ENCODE data around the gene MAGI1. TPM values are rescaled to one million over a fixed set of nuclear protein-coding genes. Genes with fewer than 3 reads are reported as not detected.

The MAGI1 gene
- total RNA-seq, 1 experiment from 2014 or later = 58.2 TPM

GRCh38 chr3:65535260-65535659 lies 503.5 kb downstream of the MAGI1 start:
- Mint-ChIP-seq H3K36me3 (no peaks in the 10 kb centered on the region), H3K27me3 (ENCODE audit: low read depth) (no peaks in the 10 kb centered on the region), H3K4me3 (no peak overlapping the region), H3K4me1 (peaks cover 48% of the 10 kb centered on the region), H3K9me3 (no peaks in the 10 kb centered on the region), H3K27ac (no peak overlapping the region)
- POLR2A ChIA-PET = no interaction called here
- DNase-seq (ENCODE audit: low spot score) = no peak
- TF ChIP-seq SP1 (CRISPR knock-in tag; conservative IDR thresholded peaks at IDR 0.05) (no peak), ZMAT4 (CRISPR knock-in tag; IDR thresholded peaks at IDR 0.05) (no peak), MYBL2 (CRISPR knock-in tag; IDR thresholded peaks at IDR 0.05) (no peak), ZNF263 (CRISPR knock-in tag; IDR thresholded peaks at IDR 0.05; ENCODE audit: low read depth) (no peak), TEAD1 (CRISPR knock-in tag; IDR thresholded peaks at IDR 0.05) (no peak), ZNF416 (CRISPR knock-in tag; IDR thresholded peaks at IDR 0.05) (no peak), USF1 (CRISPR knock-in tag; IDR thresholded peaks at IDR 0.05) (no peak), SMAD3 (CRISPR knock-in tag; IDR thresholded peaks at IDR 0.05; ENCODE audit: borderline replicate concordance) (no peak), NFYB (CRISPR knock-in tag; conservative IDR thresholded peaks at IDR 0.05; ENCODE audit: low read depth) (no peak), SOX15 (CRISPR knock-in tag; IDR thresholded peaks at IDR 0.05) (no peak), PRRX2 (CRISPR knock-in tag; IDR thresholded peaks at IDR 0.05) (no peak), ZNF219 (CRISPR knock-in tag; IDR thresholded peaks at IDR 0.05; ENCODE audit: borderline replicate concordance) (no peak), ETV6 (CRISPR knock-in tag; IDR thresholded peaks at IDR 0.05) (no peak), GRHL2 (CRISPR knock-in tag; IDR thresholded peaks at IDR 0.05; ENCODE audit: insufficient replicate concordance, severe bottlenecking) (no peak), FOXK1 (CRISPR knock-in tag; IDR thresholded peaks at IDR 0.05) (no peak), ZNF423 (CRISPR knock-in tag; IDR thresholded peaks at IDR 0.05) (no peak)
- TF ChIP-seq, protein P1, sequence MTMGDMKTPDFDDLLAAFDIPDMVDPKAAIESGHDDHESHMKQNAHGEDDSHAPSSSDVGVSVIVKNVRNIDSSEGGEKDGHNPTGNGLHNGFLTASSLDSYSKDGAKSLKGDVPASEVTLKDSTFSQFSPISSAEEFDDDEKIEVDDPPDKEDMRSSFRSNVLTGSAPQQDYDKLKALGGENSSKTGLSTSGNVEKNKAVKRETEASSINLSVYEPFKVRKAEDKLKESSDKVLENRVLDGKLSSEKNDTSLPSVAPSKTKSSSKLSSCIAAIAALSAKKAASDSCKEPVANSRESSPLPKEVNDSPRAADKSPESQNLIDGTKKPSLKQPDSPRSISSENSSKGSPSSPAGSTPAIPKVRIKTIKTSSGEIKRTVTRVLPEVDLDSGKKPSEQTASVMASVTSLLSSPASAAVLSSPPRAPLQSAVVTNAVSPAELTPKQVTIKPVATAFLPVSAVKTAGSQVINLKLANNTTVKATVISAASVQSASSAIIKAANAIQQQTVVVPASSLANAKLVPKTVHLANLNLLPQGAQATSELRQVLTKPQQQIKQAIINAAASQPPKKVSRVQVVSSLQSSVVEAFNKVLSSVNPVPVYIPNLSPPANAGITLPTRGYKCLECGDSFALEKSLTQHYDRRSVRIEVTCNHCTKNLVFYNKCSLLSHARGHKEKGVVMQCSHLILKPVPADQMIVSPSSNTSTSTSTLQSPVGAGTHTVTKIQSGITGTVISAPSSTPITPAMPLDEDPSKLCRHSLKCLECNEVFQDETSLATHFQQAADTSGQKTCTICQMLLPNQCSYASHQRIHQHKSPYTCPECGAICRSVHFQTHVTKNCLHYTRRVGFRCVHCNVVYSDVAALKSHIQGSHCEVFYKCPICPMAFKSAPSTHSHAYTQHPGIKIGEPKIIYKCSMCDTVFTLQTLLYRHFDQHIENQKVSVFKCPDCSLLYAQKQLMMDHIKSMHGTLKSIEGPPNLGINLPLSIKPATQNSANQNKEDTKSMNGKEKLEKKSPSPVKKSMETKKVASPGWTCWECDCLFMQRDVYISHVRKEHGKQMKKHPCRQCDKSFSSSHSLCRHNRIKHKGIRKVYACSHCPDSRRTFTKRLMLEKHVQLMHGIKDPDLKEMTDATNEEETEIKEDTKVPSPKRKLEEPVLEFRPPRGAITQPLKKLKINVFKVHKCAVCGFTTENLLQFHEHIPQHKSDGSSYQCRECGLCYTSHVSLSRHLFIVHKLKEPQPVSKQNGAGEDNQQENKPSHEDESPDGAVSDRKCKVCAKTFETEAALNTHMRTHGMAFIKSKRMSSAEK (CRISPR knock-in tag; IDR thresholded peaks at IDR 0.05; ENCODE audit: borderline replicate concordance) = no peak
- CTCF ChIA-PET = interaction anchor here (0.8 to 1.8 kb wide), 2 partner anchors 69 to 138 kb away, joined by 3 to 5 read pairs; no protein-coding TSS in a partner anchor
- ATAC-seq = no peak

DNA sequence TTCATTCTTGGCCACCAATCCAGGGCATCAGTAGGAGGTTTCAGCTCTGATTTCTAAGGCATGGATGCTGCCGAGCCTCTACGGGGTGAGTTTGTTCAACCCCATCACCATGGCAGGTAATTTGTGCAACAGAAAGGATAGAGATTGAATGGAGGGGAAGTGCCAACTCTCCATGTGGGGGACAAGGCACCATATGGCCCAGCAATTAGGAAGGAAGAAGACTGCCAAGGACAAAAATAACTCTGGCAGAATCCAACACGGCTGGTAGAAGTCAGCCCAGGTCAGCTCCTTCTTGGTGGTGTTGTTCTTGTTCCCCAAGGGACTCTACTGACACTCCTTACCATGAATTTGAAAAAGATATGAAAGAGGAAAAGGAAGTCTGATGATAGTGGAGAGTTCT lies 503.9 kb downstream of the MAGI1 start:
- ChIA-PET POLR2A (no interaction called here), CTCF (interaction anchor here (0.8 to 1.8 kb wide), 2 partner anchors 68 to 138 kb away, joined by 3 to 5 read pairs; no protein-coding TSS in a partner anchor)
- H3K27ac Mint-ChIP-seq = no peak overlapping the region
- peaks cover 48% of the 10 kb centered on the region for H3K4me1 Mint-ChIP-seq
- DNase-seq (ENCODE audit: low spot score) (no peak), ATAC-seq (no peak)
- H3K4me3 Mint-ChIP-seq = no peak overlapping the region
- H3K9me3 Mint-ChIP-seq = no peaks in the 10 kb centered on the region
- no peaks in the 10 kb centered on the region for H3K36me3 Mint-ChIP-seq
- H3K27me3 Mint-ChIP-seq (ENCODE audit: low read depth) = no peaks in the 10 kb centered on the region
- TF ChIP-seq TEAD4 (CRISPR knock-in tag; IDR thresholded peaks at IDR 0.05) = no peak
- TF ChIP-seq, protein P1 (CRISPR knock-in tag; IDR thresholded peaks at IDR 0.05; ENCODE audit: borderline replicate concordance) = no peak
- TF ChIP-seq, protein P2, sequence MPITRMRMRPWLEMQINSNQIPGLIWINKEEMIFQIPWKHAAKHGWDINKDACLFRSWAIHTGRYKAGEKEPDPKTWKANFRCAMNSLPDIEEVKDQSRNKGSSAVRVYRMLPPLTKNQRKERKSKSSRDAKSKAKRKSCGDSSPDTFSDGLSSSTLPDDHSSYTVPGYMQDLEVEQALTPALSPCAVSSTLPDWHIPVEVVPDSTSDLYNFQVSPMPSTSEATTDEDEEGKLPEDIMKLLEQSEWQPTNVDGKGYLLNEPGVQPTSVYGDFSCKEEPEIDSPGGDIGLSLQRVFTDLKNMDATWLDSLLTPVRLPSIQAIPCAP (CRISPR knock-in tag; IDR thresholded peaks at IDR 0.05) = no peak
- TF ChIP-seq, protein P3, sequence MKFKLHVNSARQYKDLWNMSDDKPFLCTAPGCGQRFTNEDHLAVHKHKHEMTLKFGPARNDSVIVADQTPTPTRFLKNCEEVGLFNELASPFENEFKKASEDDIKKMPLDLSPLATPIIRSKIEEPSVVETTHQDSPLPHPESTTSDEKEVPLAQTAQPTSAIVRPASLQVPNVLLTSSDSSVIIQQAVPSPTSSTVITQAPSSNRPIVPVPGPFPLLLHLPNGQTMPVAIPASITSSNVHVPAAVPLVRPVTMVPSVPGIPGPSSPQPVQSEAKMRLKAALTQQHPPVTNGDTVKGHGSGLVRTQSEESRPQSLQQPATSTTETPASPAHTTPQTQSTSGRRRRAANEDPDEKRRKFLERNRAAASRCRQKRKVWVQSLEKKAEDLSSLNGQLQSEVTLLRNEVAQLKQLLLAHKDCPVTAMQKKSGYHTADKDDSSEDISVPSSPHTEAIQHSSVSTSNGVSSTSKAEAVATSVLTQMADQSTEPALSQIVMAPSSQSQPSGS (CRISPR knock-in tag; IDR thresholded peaks at IDR 0.05; ENCODE audit: borderline replicate concordance, low read depth) = no peak

Data from WTC11 (cell line).